Mucosa of descending colon (tissue), 3 donors: ENCODE data around the gene RERGL. TPM values are rescaled to one million over a fixed set of nuclear protein-coding genes. Genes with fewer than 3 reads are reported as not detected.
"Not testable (repeated sequence)": the region's sequence is repeated elsewhere in the genome, so short reads cannot be mapped to it uniquely, and the experiment has no call there.

ENCODE experiments used
- ATAC-seq: fragments of 200-7000 bp; cut with Tn5 transposase; one replicate; pipeline ENCODE4 v1.9.1; 2020; ENCODE audit warnings: mild to moderate bottlenecking, moderate library complexity
- DNase-seq, 3 donors: peaks; one replicate each; pipeline ENCODE4 v3.0.0-alpha.2; 2020
- H3K36me3 ChIP-seq: fragments of 200-600 bp; one replicate; pipeline ENCODE4 v1.8.0; 2021; ENCODE audit warnings: low read depth, mild to moderate bottlenecking
- H3K4me1 ChIP-seq: fragments of 200-600 bp; one replicate; pipeline ENCODE4 v1.8.0; 2021; ENCODE audit warnings: low read depth, mild to moderate bottlenecking
- H3K4me3 ChIP-seq: fragments of 200-600 bp; one replicate; pipeline ENCODE4 v1.8.0; 2021; ENCODE audit warnings: mild to moderate bottlenecking
- H3K9me3 ChIP-seq: fragments of 200-600 bp; one replicate; pipeline ENCODE4 v1.8.0; 2021; ENCODE audit warnings: mild to moderate bottlenecking
- intact Hi-C, 2 donors: fragments of 100-400 bp; cut with DNase I in 1 of 2; cut with micrococcal nuclease in 1 of 2; formaldehyde crosslinking; loops; one replicate each; pipeline versions ENCODE4 v1.11.0 to v1.11.1; 2022; cut with DNase I, micrococcal nuclease
- total RNA-seq, 3 donors: library from RNA; stranded (reverse); fragmentation: NEBNext Ultra II Directional in 2 of 3; extraction: Animal tissue kit (Norgen Biotek cat#: 25700) in 2 of 3; gene quantifications; one replicate each; pipeline versions ENCODE4 v1.2.1 to v1.2.4, GENCODE V29; 2021 to 2023
- TF ChIP-seq, protein P1 (sequence below): fragments of 200-600 bp; IDR thresholded peaks from one replicate; pipeline ENCODE4 v1.8.0; 2022; ENCODE audit warnings: antibody characterized with exemption, mild to moderate bottlenecking
- donor health status: DM: no; HTN: no; CAD: no; lungs with moderate emphysema.
- donor health status: DM: no; HTN: no; CAD: no.
- donor health status: DM: no; HTN: yes; CAD: no.

RERGL gene
- total RNA-seq, 3 donors from 2014 or later, result 1.7 to 3.1 (median 3.0) TPM

DNA sequence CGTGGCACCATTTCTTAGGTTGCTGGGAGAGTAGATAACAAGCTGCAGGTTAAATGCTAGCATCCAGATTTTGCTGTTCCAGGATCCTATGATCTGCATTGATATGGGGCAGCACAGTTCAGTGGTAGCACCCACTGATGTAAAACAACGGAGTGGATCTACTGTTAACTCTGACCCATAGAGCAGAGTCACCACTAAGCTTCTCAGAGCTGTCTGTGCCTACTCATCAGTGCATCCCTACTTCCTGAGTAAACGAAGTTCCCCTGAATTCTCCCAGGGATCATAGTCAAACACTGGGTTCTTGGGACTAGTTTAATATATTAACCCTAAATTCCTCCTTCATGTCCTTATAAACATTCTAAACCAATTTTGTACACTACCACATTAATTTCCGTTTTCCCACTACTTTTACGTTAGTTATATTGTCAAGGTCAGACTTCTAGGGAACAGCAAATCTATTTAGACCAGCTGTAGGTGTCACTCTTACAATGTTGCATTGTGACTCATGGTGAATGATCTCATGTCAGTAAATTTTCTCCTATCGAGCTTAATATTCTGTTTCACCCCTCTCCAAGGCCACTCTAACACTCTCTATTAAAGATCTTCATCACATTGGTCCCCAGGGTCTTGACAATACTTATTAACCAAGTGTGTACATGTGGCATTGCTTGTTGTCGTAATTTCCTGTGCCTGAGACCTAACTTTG lies 10.3 kb downstream of the RERGL start:
- DNase-seq, result no peak
- Histone ChIP-seq H3K36me3 (no peaks in the 10 kb centered on the region), H3K9me3 (no peaks in the 10 kb centered on the region), H3K4me3 (no peak overlapping the region), H3K4me1 (no peaks in the 10 kb centered on the region)
- intact Hi-C loops, result no loop called here
- TF ChIP-seq, protein P1, sequence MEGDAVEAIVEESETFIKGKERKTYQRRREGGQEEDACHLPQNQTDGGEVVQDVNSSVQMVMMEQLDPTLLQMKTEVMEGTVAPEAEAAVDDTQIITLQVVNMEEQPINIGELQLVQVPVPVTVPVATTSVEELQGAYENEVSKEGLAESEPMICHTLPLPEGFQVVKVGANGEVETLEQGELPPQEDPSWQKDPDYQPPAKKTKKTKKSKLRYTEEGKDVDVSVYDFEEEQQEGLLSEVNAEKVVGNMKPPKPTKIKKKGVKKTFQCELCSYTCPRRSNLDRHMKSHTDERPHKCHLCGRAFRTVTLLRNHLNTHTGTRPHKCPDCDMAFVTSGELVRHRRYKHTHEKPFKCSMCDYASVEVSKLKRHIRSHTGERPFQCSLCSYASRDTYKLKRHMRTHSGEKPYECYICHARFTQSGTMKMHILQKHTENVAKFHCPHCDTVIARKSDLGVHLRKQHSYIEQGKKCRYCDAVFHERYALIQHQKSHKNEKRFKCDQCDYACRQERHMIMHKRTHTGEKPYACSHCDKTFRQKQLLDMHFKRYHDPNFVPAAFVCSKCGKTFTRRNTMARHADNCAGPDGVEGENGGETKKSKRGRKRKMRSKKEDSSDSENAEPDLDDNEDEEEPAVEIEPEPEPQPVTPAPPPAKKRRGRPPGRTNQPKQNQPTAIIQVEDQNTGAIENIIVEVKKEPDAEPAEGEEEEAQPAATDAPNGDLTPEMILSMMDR, result no peak
- no peak for ATAC-seq

DNA sequence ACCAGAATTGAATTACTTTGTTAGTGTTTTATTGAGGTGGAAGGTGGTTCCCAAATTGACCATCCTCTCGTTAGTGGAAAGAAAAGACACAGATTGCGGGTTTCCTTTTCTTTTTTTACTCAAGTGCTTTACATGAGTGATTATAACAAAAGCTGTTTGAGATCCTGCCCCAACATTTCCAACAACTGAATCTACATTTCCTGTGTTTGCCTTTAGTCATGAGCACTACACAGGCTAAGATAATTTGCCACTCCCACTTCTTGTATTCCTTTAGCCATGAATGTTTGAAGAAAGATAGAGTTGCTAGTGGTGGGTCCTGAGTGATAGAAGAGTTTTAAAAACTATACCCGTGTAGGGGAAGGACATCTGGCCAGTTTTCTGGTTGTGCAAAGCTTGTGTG lies 16.0 kb downstream of the RERGL start:
- Histone ChIP-seq H3K9me3 (no peaks in the 10 kb centered on the region), H3K36me3 (no peaks in the 10 kb centered on the region), H3K4me1 (no peaks in the 10 kb centered on the region), H3K4me3 (no peak overlapping the region)
- intact Hi-C loops, result no loop called here
- no peak for DNase-seq
- no peak for ATAC-seq
- TF ChIP-seq, protein P1, result no peak

DNA sequence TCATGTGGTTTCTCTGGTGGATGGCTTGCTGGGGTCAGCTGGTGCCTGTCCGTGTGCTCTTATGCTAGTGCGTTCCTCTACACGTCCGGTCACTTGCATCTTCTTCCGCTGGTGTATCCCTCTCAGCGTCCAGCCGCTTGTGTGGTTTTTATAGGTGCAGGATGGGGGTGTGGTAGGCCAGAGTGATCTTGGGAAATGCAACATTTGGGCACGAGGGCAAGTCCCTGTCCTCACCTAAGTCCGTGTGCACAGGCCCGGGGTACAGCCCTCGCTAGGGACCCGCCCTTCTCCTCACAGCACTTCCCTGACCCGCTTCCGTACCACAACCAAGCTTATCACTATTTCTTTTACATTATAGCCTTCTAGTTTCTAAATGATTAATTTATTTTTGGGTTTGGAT lies 17.3 kb downstream of the RERGL start:
- DNase-seq (no peak), ATAC-seq (no peak)
- Histone ChIP-seq H3K4me1 (no peaks in the 10 kb centered on the region), H3K36me3 (no peaks in the 10 kb centered on the region), H3K9me3 (no peaks in the 10 kb centered on the region), H3K4me3 (no peak overlapping the region)
- TF ChIP-seq, protein P1, result no peak
- intact Hi-C loops, result no loop called here

DNA sequence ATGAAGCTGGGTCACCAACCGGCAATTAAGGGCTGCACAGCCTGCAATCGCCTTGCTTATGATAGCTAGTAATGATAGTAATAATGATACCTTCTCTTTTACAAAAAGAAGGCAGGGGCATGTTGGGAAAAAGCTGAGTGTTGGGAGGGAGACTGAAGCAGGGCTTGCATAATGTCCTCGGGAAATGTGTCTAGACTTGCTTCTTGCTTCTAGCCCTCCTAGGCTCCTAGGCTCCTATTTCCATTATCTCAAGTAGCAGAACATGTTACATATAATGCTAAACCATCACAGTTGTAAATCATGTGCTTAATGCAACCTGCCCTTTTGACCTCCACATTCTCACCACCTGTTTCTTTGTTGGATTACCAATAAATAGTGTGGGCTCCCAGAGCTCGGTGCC lies 18.7 kb downstream of the RERGL start:
- no peak for DNase-seq
- ATAC-seq, result no peak
- H3K4me3 ChIP-seq, result no peak overlapping the region
- no peaks in the 10 kb centered on the region for H3K4me1 ChIP-seq
- no peaks in the 10 kb centered on the region for H3K36me3 ChIP-seq
- intact Hi-C loops, result no loop called here
- no peaks in the 10 kb centered on the region for H3K9me3 ChIP-seq
- TF ChIP-seq, protein P1, result no peak

DNA sequence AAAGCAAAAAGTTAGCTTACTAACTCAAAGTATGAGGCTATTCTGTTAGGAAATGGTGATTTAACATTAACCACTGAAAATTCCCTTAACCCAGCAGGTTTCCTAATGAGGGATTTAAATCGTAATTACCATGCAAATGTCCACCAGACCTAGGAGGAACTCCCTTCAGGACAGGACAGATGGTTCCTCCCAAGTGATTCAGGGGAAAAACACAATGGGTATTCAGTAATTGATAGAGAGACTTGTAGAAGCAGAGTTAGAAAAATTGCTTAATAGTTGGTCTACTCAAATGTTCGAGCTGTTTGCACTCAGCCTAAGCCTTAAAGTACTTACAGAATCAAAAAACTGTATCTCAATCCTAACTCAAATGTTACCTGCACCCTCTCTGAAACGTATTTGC lies 21.6 kb downstream of the RERGL start:
- intact Hi-C loops, result no loop called here
- Histone ChIP-seq H3K4me3 (no peak overlapping the region), H3K9me3 (no peaks in the 10 kb centered on the region), H3K36me3 (no peaks in the 10 kb centered on the region), H3K4me1 (no peaks in the 10 kb centered on the region)
- no peak for DNase-seq
- ATAC-seq, result no peak
- TF ChIP-seq, protein P1, result no peak

DNA sequence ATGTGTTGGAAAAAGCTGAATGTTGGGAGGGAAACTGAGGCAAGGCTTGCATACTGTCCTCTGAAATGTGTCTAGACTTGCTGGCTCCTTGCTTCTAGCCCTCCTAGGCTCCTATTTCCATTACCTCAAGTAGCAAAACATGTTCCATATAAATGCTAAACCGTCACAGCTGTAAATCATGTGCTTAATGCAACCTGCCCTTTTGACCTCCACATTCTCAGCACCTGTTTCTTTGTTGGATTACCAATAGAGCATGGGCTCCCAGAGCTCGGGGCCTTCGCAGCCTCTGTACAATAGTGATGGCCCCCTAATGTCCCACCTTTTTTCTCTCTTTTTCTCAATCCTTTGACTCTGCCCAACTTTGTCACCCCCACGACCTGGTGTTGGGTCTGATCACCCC lies 23.3 kb downstream of the RERGL start:
- no peak overlapping the region for H3K4me3 ChIP-seq
- TF ChIP-seq, protein P1, result no peak
- ATAC-seq (no peak), DNase-seq (no peak)
- intact Hi-C loops, result no loop called here
- H3K4me1 ChIP-seq, result no peaks in the 10 kb centered on the region
- H3K36me3 ChIP-seq, result no peaks in the 10 kb centered on the region
- H3K9me3 ChIP-seq, result peaks cover 4% of the 10 kb centered on the region

DNA sequence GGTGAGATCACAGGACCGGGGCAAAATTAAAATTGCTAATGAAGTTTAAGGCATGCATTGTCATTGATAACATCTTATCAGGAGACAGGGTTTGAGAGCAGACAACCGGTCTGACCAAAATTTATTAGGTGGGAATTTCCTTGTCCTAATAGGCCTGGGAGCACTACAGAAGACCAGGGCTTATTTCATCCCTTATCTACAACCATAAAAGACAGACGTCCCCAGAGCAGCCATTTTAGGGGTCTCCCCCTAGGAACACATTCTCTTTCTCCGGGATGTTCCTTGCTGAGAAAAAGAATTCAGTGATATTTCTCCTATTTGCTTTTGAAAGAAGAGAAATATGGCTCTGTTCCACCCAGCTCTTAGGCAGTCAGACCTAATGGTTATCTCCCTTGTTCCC lies 27.1 kb downstream of the RERGL start:
- H3K36me3 ChIP-seq, DNase-seq, intact Hi-C loops, H3K4me1 ChIP-seq, H3K4me3 ChIP-seq, ATAC-seq: not testable (repeated sequence)
- H3K9me3 ChIP-seq, result peaks cover 10% of the 10 kb centered on the region
